HG02840 (cell line): Measurements from ENCODE around the gene PRKG1.

Experiments
- ATAC-seq: cut with Tn5 transposase; IDR thresholded peaks from one replicate; pipeline ENCODE4 v1.9.1; 2021; ENCODE audit warnings: mild to moderate bottlenecking, moderate library complexity, moderate number of reproducible peaks; ENCODE audit not compliant: unreplicated experiment, low FRiP score

Gene PRKG1

DNA sequence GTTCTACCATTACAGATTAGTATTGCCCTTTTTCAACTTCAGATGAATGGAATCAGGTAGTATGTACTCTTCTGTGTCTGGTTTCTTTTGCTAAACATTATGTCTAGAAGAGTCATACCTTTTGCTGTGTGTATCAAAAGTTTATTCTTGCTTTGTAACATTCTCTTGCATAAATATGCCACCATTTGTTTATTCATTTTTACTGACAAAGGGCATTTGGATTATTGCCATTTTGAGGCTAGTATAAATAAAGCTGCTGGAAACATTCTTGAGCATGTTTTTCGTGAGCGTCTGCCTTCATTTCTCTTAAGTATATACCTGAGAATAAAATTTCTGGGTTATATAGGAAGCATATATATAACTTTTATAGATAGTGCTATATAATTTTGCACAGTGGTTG lies 746.8 kb downstream of the PRKG1 start:
- no peak for ATAC-seq

DNA sequence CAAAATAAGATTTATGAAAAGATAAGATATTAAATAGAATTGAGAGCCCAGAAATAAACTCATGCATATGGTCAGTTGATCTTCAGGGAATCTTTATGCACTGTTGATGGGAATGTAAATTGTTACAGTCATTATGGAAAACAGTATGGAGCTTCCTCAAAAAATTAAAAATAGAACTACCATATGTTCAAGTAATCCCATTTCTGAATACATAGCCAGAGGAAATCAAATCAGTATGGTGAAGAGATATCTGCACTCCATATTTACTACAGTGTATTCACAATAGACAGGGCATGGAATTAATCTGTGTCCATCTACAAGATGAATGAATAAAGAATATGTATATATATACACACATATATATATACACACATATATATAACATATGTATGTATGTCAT lies 747.5 kb downstream of the PRKG1 start:
- no peak for ATAC-seq

- ATAC-seq = no peak
Measured at GRCh38 chr10:51832652-51833383, 758.5 kb downstream of the PRKG1 start.

- no peak for ATAC-seq
Measured at GRCh38 chr10:51834548-51834947, 760.3 kb downstream of the PRKG1 start.

DNA sequence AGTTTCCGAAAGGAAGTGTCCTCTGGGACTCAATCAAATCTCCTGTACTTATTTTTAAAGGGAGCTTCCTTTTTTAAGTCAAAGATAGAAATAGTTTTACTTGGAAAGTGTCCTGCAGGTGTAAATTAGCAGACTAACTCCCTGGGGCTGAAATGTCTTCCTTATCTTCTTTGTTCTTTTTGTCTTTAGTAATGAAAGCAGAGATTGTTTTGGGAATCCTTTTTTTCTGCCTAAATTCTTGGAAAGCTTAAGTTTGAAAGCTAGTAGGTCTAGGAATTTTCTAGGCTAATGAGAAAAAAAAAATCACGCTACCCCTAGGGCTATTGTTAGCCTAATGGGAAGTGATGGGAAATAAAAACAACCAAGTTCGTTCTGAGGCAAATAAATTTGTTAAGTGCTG lies 764.2 kb downstream of the PRKG1 start:
- ATAC-seq = no peak

- ATAC-seq = no peak
Measured at GRCh38 chr10:51843966-51844365, 769.7 kb downstream of the PRKG1 start.

- ATAC-seq = no peak
Measured at GRCh38 chr10:51846856-51847506, 772.7 kb downstream of the PRKG1 start.

GRCh38 chr10:51852297-51852696 lies 778.0 kb downstream of the PRKG1 start:
- no peak for ATAC-seq

- no peak for ATAC-seq
Measured at GRCh38 chr10:51857305-51857704, 783.0 kb downstream of the PRKG1 start.

- ATAC-seq = no peak
Measured at GRCh38 chr10:51860257-51860656, 786.0 kb downstream of the PRKG1 start.

- no peak for ATAC-seq
Measured at GRCh38 chr10:51861051-51861450, 786.8 kb downstream of the PRKG1 start.

GRCh38 chr10:51861731-51862130 lies 787.4 kb downstream of the PRKG1 start:
- no peak for ATAC-seq

- no peak for ATAC-seq
Measured at GRCh38 chr10:51862149-51862548, 787.9 kb downstream of the PRKG1 start.

GRCh38 chr10:51867956-51868355 lies 793.7 kb downstream of the PRKG1 start:
- no peak for ATAC-seq

GRCh38 chr10:51874131-51874530 lies 799.8 kb downstream of the PRKG1 start:
- ATAC-seq = no peak

DNA sequence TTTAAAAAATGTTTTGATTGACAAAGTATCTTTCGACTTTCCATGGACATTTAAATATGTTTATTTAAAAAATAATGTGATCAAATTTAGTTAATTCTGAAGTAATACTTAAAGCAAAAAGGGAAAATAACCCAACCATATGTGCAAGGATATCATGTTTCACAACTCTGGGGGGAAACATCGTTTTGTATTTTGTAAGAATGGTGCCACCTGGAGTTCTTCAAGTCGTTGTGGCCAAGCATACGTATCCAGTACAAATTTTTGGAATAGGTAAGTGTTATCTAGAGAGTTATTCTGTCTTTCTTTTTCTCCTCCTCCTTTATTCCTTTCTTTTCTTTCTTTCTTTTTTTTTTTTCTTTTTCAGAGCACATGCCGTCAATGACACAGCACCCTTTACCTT lies 801.3 kb downstream of the PRKG1 start:
- ATAC-seq = no peak

DNA sequence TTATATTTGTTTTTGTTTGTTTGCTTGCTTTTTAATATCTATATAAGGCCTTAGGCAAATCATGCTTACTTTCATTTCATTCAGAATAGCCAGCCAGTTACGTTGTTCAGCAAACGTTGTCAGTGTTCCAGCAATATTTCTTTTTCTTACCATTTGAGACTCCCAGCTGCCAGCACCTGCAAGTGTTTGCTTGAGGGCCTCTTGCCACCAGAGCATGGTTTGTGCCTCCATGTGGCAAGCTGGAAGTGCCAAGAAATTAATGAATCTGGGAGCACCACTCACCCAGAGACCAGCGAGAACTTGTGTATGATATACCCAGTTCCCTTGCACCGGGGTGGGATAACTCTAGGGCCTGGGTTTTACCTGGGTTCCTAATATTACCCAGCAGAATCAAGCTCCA lies 802.2 kb downstream of the PRKG1 start:
- no peak for ATAC-seq

DNA sequence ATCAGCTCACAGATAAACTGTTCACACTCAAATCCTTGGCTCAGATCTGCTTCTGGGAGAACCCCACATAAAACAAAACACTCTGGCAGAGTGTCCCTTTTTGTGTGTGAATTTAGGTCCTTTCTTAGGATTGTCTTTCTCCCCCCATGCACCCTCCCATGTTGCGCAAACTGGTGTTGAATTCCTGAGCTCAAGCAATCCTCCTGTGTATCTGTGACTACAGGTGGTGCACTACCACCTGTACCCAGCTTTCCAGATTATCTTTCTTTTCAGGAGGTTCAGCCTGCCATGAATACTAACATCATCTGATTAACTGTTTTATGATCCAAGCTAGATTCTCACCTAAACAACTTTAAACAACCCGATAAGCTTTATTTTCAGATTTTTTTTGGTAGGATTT lies 802.7 kb downstream of the PRKG1 start:
- no peak for ATAC-seq

- ATAC-seq = no peak
Measured at GRCh38 chr10:51877636-51878035, 803.3 kb downstream of the PRKG1 start.

- ATAC-seq = peak; percentile 12
Measured at GRCh38 chr10:51878695-51879094, 804.4 kb downstream of the PRKG1 start.

DNA sequence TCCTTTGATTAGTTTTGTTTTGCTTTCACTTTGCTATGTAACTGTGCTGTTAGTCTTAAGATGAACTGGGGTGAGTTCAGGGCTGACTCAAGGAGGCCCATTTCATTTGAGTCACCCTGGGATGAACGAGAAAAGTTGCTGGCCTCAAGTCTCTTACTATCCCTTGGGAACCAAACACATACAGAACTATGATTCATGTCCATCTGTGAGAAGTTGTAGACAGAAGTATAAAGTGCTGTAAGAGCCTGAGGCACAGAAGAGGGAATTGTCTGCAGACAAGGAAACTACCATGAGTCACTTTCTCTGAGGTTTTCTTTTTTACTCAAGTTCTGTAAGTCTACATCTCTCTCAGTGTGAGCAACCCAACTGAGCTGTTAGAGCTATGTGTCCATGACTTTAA lies 805.0 kb downstream of the PRKG1 start:
- peak; percentile 91 for ATAC-seq

- no peak for ATAC-seq
Measured at GRCh38 chr10:51881213-51881612, 806.9 kb downstream of the PRKG1 start.
